OCI-LY7 (cell line): ENCODE measurements around the gene PNMA6E. TPM values are rescaled to one million over a fixed set of nuclear protein-coding genes. Genes with fewer than 3 reads are reported as not detected.

Experiments
- BruUV-seq: library from RNA; stranded (reverse); fragments of 400-500 nt; replicated peaks from 2 replicates; lab custom pipeline; 2021; lab: Mats Ljungman, UMichigan
- CTCF ChIA-PET: fragments of 300-600 bp; sonication (Branson Sonifier 250); formaldehyde crosslinking; loops from one replicate; lab custom pipeline; 2022; ENCODE audit warnings: antibody characterized with exemption; ENCODE audit not compliant: unreplicated experiment; lab: Charles Lee
- POLR2A ChIA-PET: fragments of 300-600 bp; sonication (Branson Sonifier 250); formaldehyde crosslinking; loops from one replicate; lab custom pipeline; 2022; ENCODE audit warnings: antibody characterized with exemption; lab: Charles Lee
- DNase-seq: peaks from one replicate; pipeline ENCODE4 v3.0.0-alpha.2; 2015; ENCODE audit warnings: low spot score
- H2AFZ ChIP-seq: fragments of 200-600 bp; sonication (generic), shearing (Covaris generic); 2 replicates; pipeline ENCODE4 v1.6.1; 2014; ENCODE audit warnings: mild to moderate bottlenecking, antibody characterized with exemption, low read length, moderate library complexity
- H3K27ac ChIP-seq: fragments of 200-600 bp; sonication (generic); 2 replicates; pipeline ENCODE4 v1.5.1; 2014; ENCODE audit warnings: mixed run types, low read depth, mild to moderate bottlenecking, moderate library complexity, low read length, inconsistent platforms; ENCODE audit not compliant: poor library complexity, severe bottlenecking
- H3K36me3 ChIP-seq: fragments of 200-600 bp; sonication (generic); 2 replicates; pipeline ENCODE4 v1.6.1; 2014; ENCODE audit warnings: mild to moderate bottlenecking, antibody characterized with exemption, low read length, moderate library complexity, mixed read lengths; ENCODE audit not compliant: insufficient read depth
- H3K4me1 ChIP-seq: fragments of 200-600 bp; sonication (generic); 2 replicates; pipeline ENCODE4 v1.5.1; 2014; ENCODE audit warnings: mild to moderate bottlenecking, low read length; ENCODE audit not compliant: insufficient read depth, poor library complexity, severe bottlenecking
- H3K4me2 ChIP-seq: fragments of 200-600 bp; sonication (generic); 2 replicates; pipeline ENCODE4 v1.6.1; 2014; ENCODE audit warnings: mild to moderate bottlenecking, low read length
- H3K4me3 ChIP-seq: fragments of 200-600 bp; sonication (generic); 2 replicates; pipeline ENCODE4 v1.5.1; 2014; ENCODE audit warnings: mild to moderate bottlenecking, low read depth, low read length; ENCODE audit not compliant: poor library complexity, severe bottlenecking
- H3K79me2 ChIP-seq: fragments of 200-600 bp; sonication (generic); 2 replicates; pipeline ENCODE4 v1.6.1; 2016; ENCODE audit warnings: low read depth, mild to moderate bottlenecking, low read length, moderate library complexity, mixed read lengths; ENCODE audit not compliant: insufficient read depth
- H3K9me2 ChIP-seq: fragments of 200-600 bp; sonication (generic); 2 replicates; pipeline ENCODE4 v1.6.1; 2016; ENCODE audit warnings: mild to moderate bottlenecking, low read length, mixed read lengths; ENCODE audit not compliant: insufficient read depth
- H3K9me3 ChIP-seq: fragments of 200-600 bp; sonication (generic); 2 replicates; pipeline ENCODE4 v1.6.1; 2014; ENCODE audit warnings: mild to moderate bottlenecking, mixed run types, low read length, mixed read lengths
- H4K20me1 ChIP-seq: fragments of 200-600 bp; sonication (generic); 2 replicates; pipeline ENCODE4 v1.6.1; 2014; ENCODE audit warnings: mild to moderate bottlenecking, antibody characterized with exemption, low read length, moderate library complexity, mixed read lengths; ENCODE audit not compliant: insufficient read depth
- CTCF ChIP-seq: fragments of 200-600 bp; sonication (generic); conservative IDR thresholded peaks from 2 replicates; pipeline ENCODE4 v1.5.1; 2014; ENCODE audit warnings: mild to moderate bottlenecking, antibody characterized with exemption, low read length, moderate library complexity, mixed read lengths
- EZH2phosphoT487 ChIP-seq: fragments of 200-600 bp; sonication (generic); IDR thresholded peaks from 2 replicates; pipeline ENCODE4 v1.6.1; 2018; ENCODE audit warnings: low read depth, borderline replicate concordance, mild to moderate bottlenecking, mixed run types, antibody characterized with exemption, low read length, moderate library complexity, mixed read lengths
- intact Hi-C: fragments of 100-400 bp; cut with micrococcal nuclease; formaldehyde crosslinking; loops from one replicate; pipeline ENCODE4 v1.10.0; 2022; ENCODE audit not compliant: unreplicated experiment
- total RNA-seq, 2 experiments: library from RNA; depleted of rRNA in 1 of 2; stranded (reverse); fragments of >200 nt in 1 of 2; shearing (Covaris generic) in 1 of 2; gene quantifications; 2 replicates each; pipeline ENCODE4 v1.2.3, GENCODE V29; 2014 to 2022

PNMA6E gene
- total RNA-seq, 2 experiments from 2014 or later = not detected

DNA sequence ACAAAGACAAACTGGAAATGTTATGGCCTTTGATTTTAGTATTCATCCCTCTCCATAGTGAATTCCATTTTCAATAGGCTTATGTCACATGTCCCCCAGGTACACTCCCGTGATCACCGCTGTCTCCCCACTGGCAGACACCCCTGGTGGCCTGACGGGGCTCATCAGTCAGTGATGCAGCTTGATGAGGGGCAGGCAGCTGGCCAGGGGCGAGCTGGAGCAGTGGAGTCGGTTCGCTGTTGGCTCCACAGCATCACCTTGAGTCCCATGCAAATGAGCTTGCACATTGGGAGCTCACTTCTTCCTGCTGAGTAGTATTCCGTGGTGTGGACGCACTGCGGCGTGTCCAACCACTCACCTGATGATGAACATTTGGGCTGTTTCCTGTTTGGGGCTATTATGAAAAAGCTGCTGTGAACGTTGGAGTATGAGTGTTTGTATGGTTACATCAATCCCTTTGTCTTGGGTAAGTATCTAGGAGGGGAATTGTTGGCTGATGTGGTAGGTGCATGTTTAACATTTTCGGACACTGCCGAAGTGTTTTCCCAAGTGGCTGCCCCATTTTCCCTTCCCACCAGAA lies 39.5 kb upstream of the PNMA6E start:
- Histone ChIP-seq H3K4me2 (no peak overlapping the region), H2AFZ (no peak overlapping the region), H4K20me1 (no peaks in the 10 kb centered on the region), H3K4me1 (no peaks in the 10 kb centered on the region), H3K27ac (no peak overlapping the region), H3K9me2 (no peaks in the 10 kb centered on the region), H3K4me3 (no peak overlapping the region), H3K79me2 (no peaks in the 10 kb centered on the region), H3K9me3 (no peaks in the 10 kb centered on the region), H3K36me3 (no peaks in the 10 kb centered on the region)
- ChIA-PET CTCF (no interaction called here), POLR2A (no interaction called here)
- DNase-seq = no peak
- intact Hi-C loops = no loop called here
- TF ChIP-seq CTCF = no peak
- no TSS peak for BruUV-seq

DNA sequence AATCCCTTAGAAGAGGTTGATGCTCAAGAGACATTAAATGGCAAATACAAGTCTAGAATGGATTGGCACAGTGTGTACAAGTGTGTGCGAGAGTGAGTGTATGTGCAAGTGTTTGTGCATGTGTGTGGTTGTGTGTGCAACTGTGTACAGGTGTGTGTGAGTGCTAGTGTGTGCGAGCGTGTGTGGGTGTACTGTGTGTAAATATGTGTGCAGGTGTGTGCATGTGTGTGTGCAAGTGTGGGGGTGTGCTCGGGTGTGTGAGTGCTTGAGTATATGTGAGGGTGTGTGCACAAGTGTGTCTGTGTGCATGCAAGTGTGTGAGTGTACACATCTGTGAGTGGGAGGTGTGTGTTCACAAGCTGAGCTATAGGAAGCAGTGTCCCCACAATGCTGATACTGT lies 38.8 kb upstream of the PNMA6E start:
- no peaks in the 10 kb centered on the region for H3K9me2 ChIP-seq
- no peak overlapping the region for H2AFZ ChIP-seq
- H3K9me3 ChIP-seq = no peaks in the 10 kb centered on the region
- no peak overlapping the region for H3K4me2 ChIP-seq
- H4K20me1 ChIP-seq = no peaks in the 10 kb centered on the region
- intact Hi-C loops = no loop called here
- no peak for DNase-seq
- H3K79me2 ChIP-seq = no peaks in the 10 kb centered on the region
- no peak overlapping the region for H3K4me3 ChIP-seq
- H3K27ac ChIP-seq = no peak overlapping the region
- no peaks in the 10 kb centered on the region for H3K4me1 ChIP-seq
- TF ChIP-seq CTCF (no peak), EZH2phosphoT487 (no peak)
- ChIA-PET POLR2A (no interaction called here), CTCF (no interaction called here)
- no peaks in the 10 kb centered on the region for H3K36me3 ChIP-seq
- no TSS peak for BruUV-seq

DNA sequence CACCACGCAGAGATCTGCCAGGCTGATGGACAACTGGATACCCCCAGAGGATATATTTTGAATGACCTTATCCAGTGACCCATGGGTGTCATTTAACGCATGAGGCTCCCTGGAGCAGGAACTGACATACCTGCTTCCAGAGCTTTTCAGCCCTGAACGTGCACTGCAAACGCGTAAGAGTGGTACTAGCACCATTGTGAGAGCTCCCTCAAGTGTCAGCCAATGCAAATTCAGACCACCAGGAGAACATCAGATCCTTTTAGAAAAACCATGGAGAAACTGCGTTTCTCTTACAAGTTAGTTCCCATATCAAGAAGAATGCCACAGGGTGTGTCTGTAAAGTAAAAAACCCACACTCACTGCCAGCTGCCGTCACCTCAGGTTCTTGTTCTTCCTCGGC lies 37.4 kb upstream of the PNMA6E start:
- ChIA-PET CTCF (no interaction called here), POLR2A (interaction anchor here (0.6 kb wide), 1 partner anchor 557 kb away, joined by 5 read pairs; no protein-coding TSS in a partner anchor)
- peak; percentile 48 for DNase-seq
- no peaks in the 10 kb centered on the region for H3K36me3 ChIP-seq
- no peak overlapping the region for H3K27ac ChIP-seq
- TF ChIP-seq EZH2phosphoT487 = no peak
- peak; percentile 68 for TF ChIP-seq CTCF
- no TSS peak for BruUV-seq
- H2AFZ ChIP-seq = no peak overlapping the region
- H3K79me2 ChIP-seq = no peaks in the 10 kb centered on the region
- H3K9me2 ChIP-seq = no peaks in the 10 kb centered on the region
- no peaks in the 10 kb centered on the region for H3K9me3 ChIP-seq
- intact Hi-C loops = loop anchor here (1.0 kb wide), 1 partner anchor 406 kb away; no protein-coding TSS in a partner anchor
- H3K4me1 ChIP-seq = no peaks in the 10 kb centered on the region
- no peak overlapping the region for H3K4me3 ChIP-seq
- no peaks in the 10 kb centered on the region for H4K20me1 ChIP-seq
- H3K4me2 ChIP-seq = no peak overlapping the region
